RKO (cell line): ENCODE data around the gene IKZF5.

Source experiments
- DNase-seq: peaks from one replicate; pipeline ENCODE4 v3.0.0-alpha.2; 2016; ENCODE audit warnings: low spot score

The IKZF5 gene

GRCh38 chr10:123008355-123009104 is at the start of gene IKZF5, which contains the start of gene ACADSB:
TSS of gene IKZF5 (minus strand) at chr10:123008795. CDS start at chr10:122998625, 10,170 bp downstream.
TSS of gene ACADSB (plus strand) at chr10:123009006. CDS start at chr10:123009030, 24 bp downstream.
- peak; percentile 95 for DNase-seq

GRCh38 chr10:123057968-123058367 is 49.4 kb upstream of the IKZF5 start:
- no peak for DNase-seq

- DNase-seq = no peak
These were observed 37.6 kb upstream of the IKZF5 start for GRCh38 chr10:123045961-123046731.

GRCh38 chr10:123044391-123044790 is 35.8 kb upstream of the IKZF5 start:
- peak; percentile 60 for DNase-seq

GRCh38 chr10:123043409-123043925 is 34.9 kb upstream of the IKZF5 start:
- peak; percentile 78 for DNase-seq

- no peak for DNase-seq
These were observed 34.3 kb upstream of the IKZF5 start for GRCh38 chr10:123042708-123043408.

GRCh38 chr10:123039632-123039930 is 31.0 kb upstream of the IKZF5 start:
- DNase-seq = no peak

GRCh38 chr10:123038782-123039631 is 30.4 kb upstream of the IKZF5 start:
- no peak for DNase-seq

- DNase-seq = no peak
These were observed 27.0 kb upstream of the IKZF5 start for GRCh38 chr10:123035467-123036086.

- no peak for DNase-seq
These were observed 25.7 kb upstream of the IKZF5 start for GRCh38 chr10:123034332-123034731.

GRCh38 chr10:123031124-123031523 is 22.5 kb upstream of the IKZF5 start:
- DNase-seq = no peak

- DNase-seq = no peak
These were observed 19.3 kb upstream of the IKZF5 start for GRCh38 chr10:123027861-123028260.

- DNase-seq = no peak
These were observed 17.7 kb upstream of the IKZF5 start for GRCh38 chr10:123026302-123026701.

- DNase-seq = no peak
These were observed 15.9 kb upstream of the IKZF5 start for GRCh38 chr10:123024540-123024939.

GRCh38 chr10:123021517-123021916 is 12.9 kb upstream of the IKZF5 start:
- peak; percentile 33 for DNase-seq

- DNase-seq = no peak
These were observed 11.5 kb upstream of the IKZF5 start for GRCh38 chr10:123019941-123020703.

GRCh38 chr10:123019264-123019663 is 10.7 kb upstream of the IKZF5 start:
- no peak for DNase-seq

GRCh38 chr10:123018531-123018930 is 9.9 kb upstream of the IKZF5 start:
- no peak for DNase-seq

- DNase-seq = no peak
These were observed 9.0 kb upstream of the IKZF5 start for GRCh38 chr10:123017421-123018165.

GRCh38 chr10:123016228-123016627 is 7.6 kb upstream of the IKZF5 start:
- no peak for DNase-seq
